GM23248 (cell line): ENCODE data around the gene KIF21A.

ENCODE experiments used
- EZH2 ChIP-seq: fragments of 200-600 bp; sonication (generic); IDR thresholded peaks from 2 replicates; pipeline ENCODE4 v1.6.1; 2018; ENCODE audit warnings: antibody characterized with exemption, mild to moderate bottlenecking; ENCODE audit not compliant: insufficient read depth, poor library complexity, severe bottlenecking
- EZH2phosphoT487 ChIP-seq: fragments of 200-600 bp; sonication (generic); IDR thresholded peaks from 2 replicates; pipeline ENCODE4 v1.6.1; 2018; ENCODE audit warnings: antibody characterized with exemption, moderate library complexity, mild to moderate bottlenecking, low read depth; ENCODE audit not compliant: insufficient read depth

- TF ChIP-seq EZH2 (no peak), EZH2phosphoT487 (no peak)
These were observed 22.9 kb downstream of the KIF21A start for GRCh38 chr12:39420043-39420442.
